Measurements from ENCODE around the gene PLCXD1. TPM values are rescaled to one million over a fixed set of nuclear protein-coding genes. Genes with fewer than 3 reads are reported as not detected.
A peak's percentile ranks its signal among the peaks of the same experiment; 100 is the strongest.

The PLCXD1 gene
- total RNA-seq, 1 experiment from 2014 or later: 22.4 TPM

GRCh38 chrX:333611-334311 is 52.6 kb downstream of the PLCXD1 start:
- no peak for DNase-seq (ENCODE audit: low spot score)

GRCh38 chrX:334331-334891 is 53.2 kb downstream of the PLCXD1 start:
- DNase-seq (ENCODE audit: low spot score): no peak

- DNase-seq (ENCODE audit: low spot score): no peak
These were observed 54.0 kb downstream of the PLCXD1 start for GRCh38 chrX:334971-335757.

GRCh38 chrX:335758-336155 is 54.6 kb downstream of the PLCXD1 start:
- no peak for DNase-seq (ENCODE audit: low spot score)

- no peak for DNase-seq (ENCODE audit: low spot score)
These were observed 55.0 kb downstream of the PLCXD1 start for GRCh38 chrX:336227-336626.

- DNase-seq (ENCODE audit: low spot score): no peak
These were observed 56.2 kb downstream of the PLCXD1 start for GRCh38 chrX:337331-337831.

- no peak for DNase-seq (ENCODE audit: low spot score)
These were observed 57.2 kb downstream of the PLCXD1 start for GRCh38 chrX:338281-338835.

- no peak for DNase-seq (ENCODE audit: low spot score)
These were observed 57.7 kb downstream of the PLCXD1 start for GRCh38 chrX:338836-339400.

GRCh38 chrX:340121-340520 is 58.9 kb downstream of the PLCXD1 start:
- DNase-seq (ENCODE audit: low spot score): no peak

- no peak for DNase-seq (ENCODE audit: low spot score)
These were observed 59.7 kb downstream of the PLCXD1 start for GRCh38 chrX:340641-341423.

- DNase-seq (ENCODE audit: low spot score): no peak
These were observed 60.4 kb downstream of the PLCXD1 start for GRCh38 chrX:341541-342101.

GRCh38 chrX:344371-344901 is 63.3 kb downstream of the PLCXD1 start:
- DNase-seq (ENCODE audit: low spot score): no peak

GRCh38 chrX:345020-345925 is 64.1 kb downstream of the PLCXD1 start:
- no peak for DNase-seq (ENCODE audit: low spot score)

GRCh38 chrX:346034-346813 is 65.0 kb downstream of the PLCXD1 start:
- no peak for DNase-seq (ENCODE audit: low spot score)

- DNase-seq (ENCODE audit: low spot score): no peak
These were observed 66.4 kb downstream of the PLCXD1 start for GRCh38 chrX:347351-348117.

GRCh38 chrX:348461-349117 is 67.4 kb downstream of the PLCXD1 start:
- DNase-seq (ENCODE audit: low spot score): peak; percentile 31

- DNase-seq (ENCODE audit: low spot score): no peak
These were observed 68.0 kb downstream of the PLCXD1 start for GRCh38 chrX:349196-349595.
